A673 (cell line): Measurements from ENCODE around the gene C3orf22.
"Not testable (repeated sequence)": the region's sequence is repeated elsewhere in the genome, so short reads cannot be mapped to it uniquely, and the experiment has no call there.

ENCODE experiments used
- CTCF ChIP-seq: fragments of 300-800, 200-600 bp; sonication (generic); conservative IDR thresholded peaks from 2 replicates; pipeline ENCODE4 v1.5.1; 2017; ENCODE audit warnings: low read depth, mild to moderate bottlenecking, antibody characterized with exemption, low read length, moderate library complexity, mixed read lengths
- EZH2 ChIP-seq: fragments of 200-600 bp; sonication (generic); IDR thresholded peaks from 2 replicates; pipeline ENCODE4 v1.6.1; 2017; ENCODE audit warnings: borderline replicate concordance, low read depth, mild to moderate bottlenecking, mixed read lengths, antibody characterized with exemption, low read length; ENCODE audit not compliant: poor library complexity, severe bottlenecking

GRCh38 chr3:126591515-126591914 lies 32.8 kb upstream of the C3orf22 start:
- TF ChIP-seq CTCF, EZH2: not testable (repeated sequence)
